ENCODE results near the gene CDCA4.
"Not testable (repeated sequence)": the region's sequence is repeated elsewhere in the genome, so short reads cannot be mapped to it uniquely, and the experiment has no call there.

CDCA4 gene

GRCh38 chr14:105020815-105021655, at the start of gene CDCA4:
Gene CDCA4 (minus strand): TSS chr14:105021083. CDS start chr14:105011929, 9,154 bp downstream.
- DNase-seq = peak; percentile 99

GRCh38 chr14:105069871-105070759, 49.2 kb upstream of the CDCA4 start:
- DNase-seq = no peak

GRCh38 chr14:105069522-105069870, 48.6 kb upstream of the CDCA4 start:
- no peak for DNase-seq

GRCh38 chr14:105068818-105069217, 47.9 kb upstream of the CDCA4 start:
- DNase-seq = no peak

- DNase-seq = no peak
Measured at GRCh38 chr14:105067969-105068301, 47.1 kb upstream of the CDCA4 start.

GRCh38 chr14:105067140-105067968, 46.5 kb upstream of the CDCA4 start:
- no peak for DNase-seq

- no peak for DNase-seq
Measured at GRCh38 chr14:105066240-105067071, 45.6 kb upstream of the CDCA4 start.

GRCh38 chr14:105065280-105066228, 44.7 kb upstream of the CDCA4 start, which contains the start of gene GPR132:
Gene GPR132 (minus strand): TSS chr14:105065430. CDS start chr14:105055420, 10,010 bp downstream.
- no peak for DNase-seq

- no peak for DNase-seq
Measured at GRCh38 chr14:105064721-105065143, 43.8 kb upstream of the CDCA4 start.

GRCh38 chr14:105064001-105064400, 43.1 kb upstream of the CDCA4 start:
- no peak for DNase-seq

- DNase-seq = not testable (repeated sequence)
Measured at GRCh38 chr14:105063506-105063905, 42.6 kb upstream of the CDCA4 start.

- no peak for DNase-seq
Measured at GRCh38 chr14:105063056-105063455, 42.2 kb upstream of the CDCA4 start.

GRCh38 chr14:105062048-105062433, 41.2 kb upstream of the CDCA4 start:
- DNase-seq = no peak

GRCh38 chr14:105061428-105062047, 40.7 kb upstream of the CDCA4 start:
- DNase-seq = no peak

- no peak for DNase-seq
Measured at GRCh38 chr14:105060751-105061427, 40.0 kb upstream of the CDCA4 start.

GRCh38 chr14:105059925-105060565, 39.2 kb upstream of the CDCA4 start:
- DNase-seq = no peak

GRCh38 chr14:105059035-105059924, 38.4 kb upstream of the CDCA4 start:
- no peak for DNase-seq

GRCh38 chr14:105058521-105059034, 37.7 kb upstream of the CDCA4 start:
- no peak for DNase-seq
